Adrenal gland (tissue), 5 donors: ENCODE results near the gene HYKK.

Experiments
- CTCF ChIP-seq, 6 experiments: fragments of 450-650 bp in 4 of 6; fragments of 200-600 bp in 2 of 6; sonication (generic) in 1 of 6; IDR thresholded peaks; 1 replicate in 5 of 6; 2 replicates in 1 of 6; pipeline versions ENCODE4 v1.5.1 to v1.8.0; 2016 to 2021; ENCODE audit warnings: antibody characterized with exemption in 6 of 6, mild to moderate bottlenecking in 2 of 6, moderate library complexity in 1 of 6
- POLR2A ChIP-seq, 2 donors: fragments of 450-650 bp; IDR thresholded peaks; one replicate each; pipeline ENCODE4 v1.6.1; 2017; ENCODE audit warnings: antibody characterized with exemption in 2 of 2, mild to moderate bottlenecking in 2 of 2, moderate library complexity in 1 of 2
- donor health status: DM: no; HTN: no; CAD: no.

GRCh38 chr15:78509726-78510312 lies 2.4 kb downstream of the HYKK start:
- no peak for TF ChIP-seq CTCF (IDR thresholded peaks at IDR 0.05)
- TF ChIP-seq POLR2A (IDR thresholded peaks at IDR 0.05): no peak
